Amniotic epithelial cell (primary cell): Measurements from ENCODE around the gene AHSP.
"Not testable (repeated sequence)": the region's sequence is repeated elsewhere in the genome, so short reads cannot be mapped to it uniquely, and the experiment has no call there.

ENCODE experiments used
- DNase-seq: peaks from one replicate; pipeline ENCODE4 v3.0.0-alpha.2; 2010; ENCODE audit warnings: low read depth

Gene AHSP

GRCh38 chr16:31501226-31501965 is 26.3 kb upstream of the AHSP start:
- no peak for DNase-seq

- DNase-seq, result no peak
These were observed 25.7 kb upstream of the AHSP start for GRCh38 chr16:31501966-31502348.

GRCh38 chr16:31502981-31503380 is 24.7 kb upstream of the AHSP start:
- DNase-seq, result peak; percentile 64

- not testable (repeated sequence) for DNase-seq
These were observed 24.1 kb upstream of the AHSP start for GRCh38 chr16:31503555-31503954.

GRCh38 chr16:31504159-31504558 is 23.5 kb upstream of the AHSP start:
- no peak for DNase-seq

- no peak for DNase-seq
These were observed 22.2 kb upstream of the AHSP start for GRCh38 chr16:31505483-31505882.

- DNase-seq, result no peak
These were observed 20.1 kb upstream of the AHSP start for GRCh38 chr16:31507617-31507928.

- peak; percentile 79 for DNase-seq
These were observed 19.6 kb upstream of the AHSP start, which contains the start of gene RUSF1 for GRCh38 chr16:31507929-31508705. RUSF1 (minus strand) TSS chr16:31508391; CDS start chr16:31508373, 18 bp downstream.

GRCh38 chr16:31508706-31509195 is 18.9 kb upstream of the AHSP start:
- peak; percentile 55 for DNase-seq

- DNase-seq, result peak; percentile 66
These were observed 14.6 kb upstream of the AHSP start for GRCh38 chr16:31513126-31513525.

- DNase-seq, result no peak
These were observed 13.8 kb upstream of the AHSP start for GRCh38 chr16:31513884-31514283.

GRCh38 chr16:31517800-31518402 is 9.8 kb upstream of the AHSP start:
- no peak for DNase-seq

GRCh38 chr16:31519759-31520431 is 7.8 kb upstream of the AHSP start:
- no peak for DNase-seq

GRCh38 chr16:31521368-31521767 is 6.3 kb upstream of the AHSP start:
- no peak for DNase-seq

GRCh38 chr16:31522071-31522470 is 5.6 kb upstream of the AHSP start:
- no peak for DNase-seq

- DNase-seq, result not testable (repeated sequence)
These were observed 3.9 kb upstream of the AHSP start for GRCh38 chr16:31523768-31524167.

GRCh38 chr16:31525113-31525512 is 2.6 kb upstream of the AHSP start:
- no peak for DNase-seq

GRCh38 chr16:31528523-31529107 is 915 bp downstream of the AHSP start:
- DNase-seq, result no peak

GRCh38 chr16:31529108-31529936 is 1.6 kb downstream of the AHSP start:
- no peak for DNase-seq

- no peak for DNase-seq
These were observed 2.2 kb downstream of the AHSP start for GRCh38 chr16:31529937-31530312.

- DNase-seq, result no peak
These were observed 2.7 kb downstream of the AHSP start for GRCh38 chr16:31530405-31530804.
